ENCODE measurements around the gene MAPT. TPM values are rescaled to one million over a fixed set of nuclear protein-coding genes. Genes with fewer than 3 reads are reported as not detected.

The MAPT gene
- total and polyA plus RNA-seq, 2 of the 13 experiments (the other 11 are each of a cell fraction or from before 2014, with no cell fraction given), result 2.1 to 2.8 TPM

DNA sequence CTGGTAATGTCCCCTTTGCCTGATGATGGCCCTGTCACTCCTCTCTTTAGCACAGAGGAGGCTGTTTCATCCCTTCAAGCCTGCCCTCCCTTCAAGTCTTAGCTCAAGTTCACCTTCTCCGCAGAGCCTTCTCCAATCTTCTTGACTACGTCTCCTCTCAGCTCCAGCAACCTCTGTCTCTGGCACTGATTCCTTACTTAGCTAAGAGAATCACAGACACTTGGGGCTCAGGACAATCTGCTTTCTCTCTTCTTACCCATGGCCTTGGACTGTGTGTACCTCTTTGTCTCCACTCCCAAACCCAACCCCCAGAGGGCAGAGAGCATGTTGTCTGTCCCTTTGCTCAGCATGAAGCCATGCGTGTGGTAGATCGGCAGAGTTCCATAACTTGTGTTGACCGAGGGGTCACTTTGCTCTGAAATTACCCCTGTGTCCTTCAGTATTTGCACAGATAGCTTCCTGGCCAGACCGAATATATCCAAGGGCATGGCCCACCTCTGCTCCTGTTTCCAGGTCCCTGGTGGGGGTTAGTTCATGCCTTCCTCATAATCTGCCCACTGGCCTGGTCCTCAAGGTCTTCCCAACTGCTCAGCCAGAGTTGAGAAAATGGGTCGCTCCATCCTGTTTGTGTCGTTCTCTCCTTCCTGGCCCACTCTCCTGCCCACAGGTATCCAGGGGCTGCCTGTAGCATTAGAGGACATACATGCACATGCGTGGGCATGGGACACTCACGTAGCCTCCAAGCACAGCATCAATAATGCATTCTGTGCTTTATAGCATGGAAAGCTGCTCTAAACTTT, 41.6 kb downstream of the MAPT start (continued):
- TF ChIP-seq PRPF4 (IDR thresholded peaks at IDR 0.05; ENCODE audit: low read depth, low read length, poor library complexity, severe bottlenecking) (no peak), ATF1 (CRISPR knock-in tag; IDR thresholded peaks at IDR 0.05) (no peak), CREM (IDR thresholded peaks at IDR 0.05) (peak; percentile 58; the same call in 1 of the 2 replicates), CREM (CRISPR knock-in tag; IDR thresholded peaks at IDR 0.05) (no peak), DPF2 (CRISPR knock-in tag; IDR thresholded peaks at IDR 0.05; ENCODE audit: borderline replicate concordance, low read depth) (peak; percentile 99), ZNF570 (CRISPR knock-in tag; IDR thresholded peaks at IDR 0.05; ENCODE audit: borderline replicate concordance) (no peak), NR3C1 (CRISPR knock-in tag; IDR thresholded peaks at IDR 0.05) (no peak), ZNF3 (CRISPR knock-in tag; IDR thresholded peaks at IDR 0.05) (0 out of 2 replicates have a peak, but pooled peaks have one; percentile 51), DNMT3B (CRISPR knock-in tag; conservative IDR thresholded peaks at IDR 0.05) (no peak), GABPB1 (CRISPR knock-in tag; IDR thresholded peaks at IDR 0.05) (peak; percentile 23; the same call in 1 of the 2 replicates), PHB2 (IDR thresholded peaks at IDR 0.05; ENCODE audit: partially characterized antibody) (no peak), DMAP1 (CRISPR knock-in tag; IDR thresholded peaks at IDR 0.05) (peak; percentile 96)
- TF ChIP-seq, protein P1, sequence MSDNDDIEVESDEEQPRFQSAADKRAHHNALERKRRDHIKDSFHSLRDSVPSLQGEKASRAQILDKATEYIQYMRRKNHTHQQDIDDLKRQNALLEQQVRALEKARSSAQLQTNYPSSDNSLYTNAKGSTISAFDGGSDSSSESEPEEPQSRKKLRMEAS (IDR thresholded peaks at IDR 0.05), result peak; percentile 96
- TF ChIP-seq, protein P2, sequence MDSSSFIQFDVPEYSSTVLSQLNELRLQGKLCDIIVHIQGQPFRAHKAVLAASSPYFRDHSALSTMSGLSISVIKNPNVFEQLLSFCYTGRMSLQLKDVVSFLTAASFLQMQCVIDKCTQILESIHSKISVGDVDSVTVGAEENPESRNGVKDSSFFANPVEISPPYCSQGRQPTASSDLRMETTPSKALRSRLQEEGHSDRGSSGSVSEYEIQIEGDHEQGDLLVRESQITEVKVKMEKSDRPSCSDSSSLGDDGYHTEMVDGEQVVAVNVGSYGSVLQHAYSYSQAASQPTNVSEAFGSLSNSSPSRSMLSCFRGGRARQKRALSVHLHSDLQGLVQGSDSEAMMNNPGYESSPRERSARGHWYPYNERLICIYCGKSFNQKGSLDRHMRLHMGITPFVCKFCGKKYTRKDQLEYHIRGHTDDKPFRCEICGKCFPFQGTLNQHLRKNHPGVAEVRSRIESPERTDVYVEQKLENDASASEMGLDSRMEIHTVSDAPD (CRISPR knock-in tag; IDR thresholded peaks at IDR 0.05), result peak; percentile 61; the same call in 1 of the 2 replicates
- TF ChIP-seq, protein P3, sequence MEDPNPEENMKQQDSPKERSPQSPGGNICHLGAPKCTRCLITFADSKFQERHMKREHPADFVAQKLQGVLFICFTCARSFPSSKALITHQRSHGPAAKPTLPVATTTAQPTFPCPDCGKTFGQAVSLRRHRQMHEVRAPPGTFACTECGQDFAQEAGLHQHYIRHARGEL (CRISPR knock-in tag; IDR thresholded peaks at IDR 0.05), result peak; percentile 72; the same call in 1 of the 2 replicates
- TF ChIP-seq, protein P4, sequence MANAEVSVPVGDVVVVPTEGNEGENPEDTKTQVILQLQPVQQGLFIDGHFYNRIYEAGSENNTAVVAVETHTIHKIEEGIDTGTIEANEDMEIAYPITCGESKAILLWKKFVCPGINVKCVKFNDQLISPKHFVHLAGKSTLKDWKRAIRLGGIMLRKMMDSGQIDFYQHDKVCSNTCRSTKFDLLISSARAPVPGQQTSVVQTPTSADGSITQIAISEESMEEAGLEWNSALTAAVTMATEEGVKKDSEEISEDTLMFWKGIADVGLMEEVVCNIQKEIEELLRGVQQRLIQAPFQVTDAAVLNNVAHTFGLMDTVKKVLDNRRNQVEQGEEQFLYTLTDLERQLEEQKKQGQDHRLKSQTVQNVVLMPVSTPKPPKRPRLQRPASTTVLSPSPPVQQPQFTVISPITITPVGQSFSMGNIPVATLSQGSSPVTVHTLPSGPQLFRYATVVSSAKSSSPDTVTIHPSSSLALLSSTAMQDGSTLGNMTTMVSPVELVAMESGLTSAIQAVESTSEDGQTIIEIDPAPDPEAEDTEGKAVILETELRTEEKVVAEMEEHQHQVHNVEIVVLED (CRISPR knock-in tag; IDR thresholded peaks at IDR 0.05; ENCODE audit: borderline replicate concordance), result peak; percentile 51; the same call in 1 of the 2 replicates
- TF ChIP-seq, protein P5, sequence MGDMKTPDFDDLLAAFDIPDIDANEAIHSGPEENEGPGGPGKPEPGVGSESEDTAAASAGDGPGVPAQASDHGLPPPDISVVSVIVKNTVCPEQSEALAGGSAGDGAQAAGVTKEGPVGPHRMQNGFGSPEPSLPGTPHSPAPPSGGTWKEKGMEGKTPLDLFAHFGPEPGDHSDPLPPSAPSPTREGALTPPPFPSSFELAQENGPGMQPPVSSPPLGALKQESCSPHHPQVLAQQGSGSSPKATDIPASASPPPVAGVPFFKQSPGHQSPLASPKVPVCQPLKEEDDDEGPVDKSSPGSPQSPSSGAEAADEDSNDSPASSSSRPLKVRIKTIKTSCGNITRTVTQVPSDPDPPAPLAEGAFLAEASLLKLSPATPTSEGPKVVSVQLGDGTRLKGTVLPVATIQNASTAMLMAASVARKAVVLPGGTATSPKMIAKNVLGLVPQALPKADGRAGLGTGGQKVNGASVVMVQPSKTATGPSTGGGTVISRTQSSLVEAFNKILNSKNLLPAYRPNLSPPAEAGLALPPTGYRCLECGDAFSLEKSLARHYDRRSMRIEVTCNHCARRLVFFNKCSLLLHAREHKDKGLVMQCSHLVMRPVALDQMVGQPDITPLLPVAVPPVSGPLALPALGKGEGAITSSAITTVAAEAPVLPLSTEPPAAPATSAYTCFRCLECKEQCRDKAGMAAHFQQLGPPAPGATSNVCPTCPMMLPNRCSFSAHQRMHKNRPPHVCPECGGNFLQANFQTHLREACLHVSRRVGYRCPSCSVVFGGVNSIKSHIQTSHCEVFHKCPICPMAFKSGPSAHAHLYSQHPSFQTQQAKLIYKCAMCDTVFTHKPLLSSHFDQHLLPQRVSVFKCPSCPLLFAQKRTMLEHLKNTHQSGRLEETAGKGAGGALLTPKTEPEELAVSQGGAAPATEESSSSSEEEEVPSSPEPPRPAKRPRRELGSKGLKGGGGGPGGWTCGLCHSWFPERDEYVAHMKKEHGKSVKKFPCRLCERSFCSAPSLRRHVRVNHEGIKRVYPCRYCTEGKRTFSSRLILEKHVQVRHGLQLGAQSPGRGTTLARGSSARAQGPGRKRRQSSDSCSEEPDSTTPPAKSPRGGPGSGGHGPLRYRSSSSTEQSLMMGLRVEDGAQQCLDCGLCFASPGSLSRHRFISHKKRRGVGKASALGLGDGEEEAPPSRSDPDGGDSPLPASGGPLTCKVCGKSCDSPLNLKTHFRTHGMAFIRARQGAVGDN (CRISPR knock-in tag; IDR thresholded peaks at IDR 0.05), result no peak; the same call in 1 of the 2 replicates
- TF ChIP-seq, protein P6, sequence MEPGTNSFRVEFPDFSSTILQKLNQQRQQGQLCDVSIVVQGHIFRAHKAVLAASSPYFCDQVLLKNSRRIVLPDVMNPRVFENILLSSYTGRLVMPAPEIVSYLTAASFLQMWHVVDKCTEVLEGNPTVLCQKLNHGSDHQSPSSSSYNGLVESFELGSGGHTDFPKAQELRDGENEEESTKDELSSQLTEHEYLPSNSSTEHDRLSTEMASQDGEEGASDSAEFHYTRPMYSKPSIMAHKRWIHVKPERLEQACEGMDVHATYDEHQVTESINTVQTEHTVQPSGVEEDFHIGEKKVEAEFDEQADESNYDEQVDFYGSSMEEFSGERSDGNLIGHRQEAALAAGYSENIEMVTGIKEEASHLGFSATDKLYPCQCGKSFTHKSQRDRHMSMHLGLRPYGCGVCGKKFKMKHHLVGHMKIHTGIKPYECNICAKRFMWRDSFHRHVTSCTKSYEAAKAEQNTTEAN (CRISPR knock-in tag; conservative IDR thresholded peaks at IDR 0.05), result peak; percentile 93
- TF ChIP-seq, protein P7, sequence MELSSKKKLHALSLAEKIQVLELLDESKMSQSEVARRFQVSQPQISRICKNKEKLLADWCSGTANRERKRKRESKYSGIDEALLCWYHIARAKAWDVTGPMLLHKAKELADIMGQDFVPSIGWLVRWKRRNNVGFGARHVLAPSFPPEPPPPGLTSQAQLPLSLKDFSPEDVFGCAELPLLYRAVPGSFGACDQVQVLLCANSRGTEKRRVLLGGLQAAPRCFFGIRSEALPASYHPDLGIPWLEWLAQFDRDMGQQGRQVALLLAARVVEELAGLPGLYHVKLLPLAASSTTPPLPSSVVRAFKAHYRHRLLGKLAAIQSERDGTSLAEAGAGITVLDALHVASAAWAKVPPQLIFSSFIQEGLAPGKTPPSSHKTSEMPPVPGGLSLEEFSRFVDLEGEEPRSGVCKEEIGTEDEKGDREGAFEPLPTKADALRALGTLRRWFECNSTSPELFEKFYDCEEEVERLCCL (CRISPR knock-in tag; IDR thresholded peaks at IDR 0.05; ENCODE audit: borderline replicate concordance), result peak; percentile 86; the same call in 1 of the 2 replicates

Data from HepG2 (cell line).